SU-DHL-6 (cell line): ENCODE results near the gene OR8K5.
"Not testable (repeated sequence)": the region's sequence is repeated elsewhere in the genome, so short reads cannot be mapped to it uniquely, and the experiment has no call there.

ENCODE experiments used
- H2AFZ ChIP-seq: fragments of 200-600 bp; sonication (generic); 2 replicates; pipeline ENCODE4 v1.6.1; 2014; ENCODE audit warnings: low read depth, mild to moderate bottlenecking, moderate library complexity, mixed read lengths, antibody characterized with exemption, low read length; ENCODE audit not compliant: severe bottlenecking
- H3F3A ChIP-seq: fragments of 200-600 bp; shearing (Covaris generic); 2 replicates; pipeline ENCODE4 v1.6.0; 2016; ENCODE audit warnings: antibody characterized with exemption, mild to moderate bottlenecking; ENCODE audit not compliant: insufficient read depth
- H3K27ac ChIP-seq: fragments of 200-600 bp; sonication (generic); 2 replicates; pipeline ENCODE4 v1.5.1; 2016; ENCODE audit warnings: low read depth, mild to moderate bottlenecking, low read length, moderate library complexity, mixed read lengths
- H3K27me3 ChIP-seq: fragments of 200-600 bp; sonication (generic), shearing (Covaris generic); 2 replicates; pipeline ENCODE4 v1.6.0; 2014; ENCODE audit warnings: mild to moderate bottlenecking, low read length
- H3K36me3 ChIP-seq: fragments of 200-600 bp; sonication (generic); 2 replicates; pipeline ENCODE4 v1.6.1; 2014; ENCODE audit warnings: mild to moderate bottlenecking, low read length, mixed read lengths
- H3K4me2 ChIP-seq: fragments of 300-600, 200-600 bp; shearing (Covaris generic), sonication (generic); 2 replicates; pipeline ENCODE4 v1.6.0; 2014; ENCODE audit warnings: low read length, low read depth, mild to moderate bottlenecking; ENCODE audit not compliant: poor library complexity, severe bottlenecking
- H3K4me3 ChIP-seq: fragments of 200-600 bp; sonication (generic); 2 replicates; pipeline ENCODE4 v1.5.1; 2014; ENCODE audit warnings: antibody characterized with exemption, low read length, mild to moderate bottlenecking, mixed read lengths; ENCODE audit not compliant: insufficient read depth, poor library complexity, severe bottlenecking
- H3K79me2 ChIP-seq: fragments of 200-600 bp; sonication (generic); 2 replicates; pipeline ENCODE4 v1.6.1; 2014; ENCODE audit warnings: mild to moderate bottlenecking, low read length, moderate library complexity; ENCODE audit not compliant: insufficient read depth
- H3K9ac ChIP-seq: fragments of 200-600 bp; sonication (generic); 2 replicates; pipeline ENCODE4 v1.7.0; 2014; ENCODE audit warnings: mild to moderate bottlenecking, low read length
- H3K9me2 ChIP-seq: fragments of 200-600 bp; sonication (generic); replicated peaks from 2 replicates; pipeline ENCODE4 v1.6.1; 2014; ENCODE audit warnings: low read length; ENCODE audit not compliant: insufficient read depth
- H3K9me3 ChIP-seq: fragments of 200-600 bp; sonication (generic); 2 replicates; pipeline ENCODE4 v1.6.1; 2014; ENCODE audit warnings: low read length, mixed read lengths; ENCODE audit not compliant: insufficient read depth
- H4K20me1 ChIP-seq: fragments of 200-600 bp; sonication (generic); 2 replicates; pipeline ENCODE4 v1.6.1; 2014; ENCODE audit warnings: low read depth, mild to moderate bottlenecking, antibody characterized with exemption, low read length, moderate library complexity, mixed read lengths
- EZH2phosphoT487 ChIP-seq: fragments of 200-600 bp; sonication (generic), shearing (Covaris generic); conservative IDR thresholded peaks from 2 replicates; pipeline ENCODE4 v1.6.1; 2018; ENCODE audit warnings: mild to moderate bottlenecking, antibody characterized with exemption, low read length, moderate library complexity, mixed read lengths
- TF ChIP-seq, protein P1 (sequence below): fragments of 200-600 bp; sonication (generic); IDR thresholded peaks from one replicate; pipeline ENCODE4 v1.5.1; 2017; ENCODE audit warnings: antibody characterized with exemption, mild to moderate bottlenecking, low read length, moderate library complexity; ENCODE audit not compliant: insufficient read depth, poor library complexity, severe bottlenecking

Gene OR8K5

DNA sequence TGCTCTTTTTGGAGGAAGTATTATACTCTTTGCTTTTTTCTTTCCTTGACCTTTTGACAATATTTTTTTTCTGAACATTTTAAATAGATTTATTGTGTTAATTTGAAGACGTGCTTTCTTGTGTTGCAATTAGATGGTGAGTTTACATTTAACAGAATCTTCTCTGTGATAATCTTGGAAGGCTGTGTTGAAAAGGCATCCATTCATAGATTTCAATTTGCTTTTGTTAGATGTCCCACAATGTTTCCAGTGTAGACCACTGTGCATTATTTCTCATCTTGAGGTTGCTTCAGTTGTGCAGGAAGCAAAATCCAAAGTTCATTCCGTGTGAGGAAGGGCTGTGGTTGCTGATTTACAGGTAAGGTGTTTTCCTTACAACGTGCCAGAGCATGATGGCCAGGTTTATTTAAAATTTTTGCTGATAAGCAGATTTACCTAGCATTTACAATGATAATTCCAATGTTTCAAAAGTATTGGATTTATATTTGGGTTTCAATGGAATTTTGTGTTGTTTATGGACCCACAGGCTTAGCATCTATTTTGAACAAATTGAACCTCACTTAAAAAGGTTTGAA is 12.2 kb upstream of the OR8K5 start:
- TF ChIP-seq, protein P1, sequence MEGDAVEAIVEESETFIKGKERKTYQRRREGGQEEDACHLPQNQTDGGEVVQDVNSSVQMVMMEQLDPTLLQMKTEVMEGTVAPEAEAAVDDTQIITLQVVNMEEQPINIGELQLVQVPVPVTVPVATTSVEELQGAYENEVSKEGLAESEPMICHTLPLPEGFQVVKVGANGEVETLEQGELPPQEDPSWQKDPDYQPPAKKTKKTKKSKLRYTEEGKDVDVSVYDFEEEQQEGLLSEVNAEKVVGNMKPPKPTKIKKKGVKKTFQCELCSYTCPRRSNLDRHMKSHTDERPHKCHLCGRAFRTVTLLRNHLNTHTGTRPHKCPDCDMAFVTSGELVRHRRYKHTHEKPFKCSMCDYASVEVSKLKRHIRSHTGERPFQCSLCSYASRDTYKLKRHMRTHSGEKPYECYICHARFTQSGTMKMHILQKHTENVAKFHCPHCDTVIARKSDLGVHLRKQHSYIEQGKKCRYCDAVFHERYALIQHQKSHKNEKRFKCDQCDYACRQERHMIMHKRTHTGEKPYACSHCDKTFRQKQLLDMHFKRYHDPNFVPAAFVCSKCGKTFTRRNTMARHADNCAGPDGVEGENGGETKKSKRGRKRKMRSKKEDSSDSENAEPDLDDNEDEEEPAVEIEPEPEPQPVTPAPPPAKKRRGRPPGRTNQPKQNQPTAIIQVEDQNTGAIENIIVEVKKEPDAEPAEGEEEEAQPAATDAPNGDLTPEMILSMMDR = no peak
- no peak for TF ChIP-seq EZH2phosphoT487
- no peaks in the 10 kb centered on the region for H3K36me3 ChIP-seq
- H3K27ac ChIP-seq = no peak overlapping the region
- no peaks in the 10 kb centered on the region for H3K79me2 ChIP-seq
- no peaks in the 10 kb centered on the region for H3K9me2 ChIP-seq
- no peak overlapping the region for H3K4me2 ChIP-seq
- H3F3A ChIP-seq = no peaks in the 10 kb centered on the region
- H3K27me3 ChIP-seq = no peaks in the 10 kb centered on the region
- no peak overlapping the region for H3K9ac ChIP-seq
- no peak overlapping the region for H2AFZ ChIP-seq
- no peak overlapping the region for H3K4me3 ChIP-seq
- H3K9me3 ChIP-seq = no peaks in the 10 kb centered on the region
- H4K20me1 ChIP-seq = no peaks in the 10 kb centered on the region

DNA sequence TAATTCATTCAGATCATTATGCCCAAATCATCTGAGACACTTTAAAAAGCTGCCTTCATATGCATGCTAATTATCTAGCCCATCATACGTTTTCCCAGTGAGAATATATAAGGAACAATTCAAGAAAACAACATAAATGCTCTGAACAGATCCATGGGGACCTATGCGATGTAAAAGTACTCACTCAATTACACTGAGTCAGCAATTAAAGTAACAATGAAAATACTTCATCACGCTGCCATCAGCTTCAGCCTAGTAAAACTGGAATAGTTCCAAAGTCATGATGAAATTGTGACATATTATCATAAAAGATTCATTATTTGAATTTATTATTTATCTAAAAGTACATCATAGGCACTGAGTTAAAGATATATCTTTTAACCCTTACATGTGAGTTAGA is 3.7 kb upstream of the OR8K5 start:
- Histone ChIP-seq H3K79me2 (no peaks in the 10 kb centered on the region), H3K4me2 (no peak overlapping the region), H3K36me3 (no peaks in the 10 kb centered on the region), H3K9me3 (no peaks in the 10 kb centered on the region), H4K20me1 (no peaks in the 10 kb centered on the region), H3K9ac (no peak overlapping the region), H3K27me3 (no peaks in the 10 kb centered on the region), H3K4me3 (no peak overlapping the region), H2AFZ (no peak overlapping the region), H3K9me2 (no peaks in the 10 kb centered on the region), H3F3A (no peaks in the 10 kb centered on the region), H3K27ac (no peak overlapping the region)
- TF ChIP-seq, protein P1 = no peak

GRCh38 chr11:56152333-56152732 is 7.8 kb downstream of the OR8K5 start:
- Histone ChIP-seq H3K4me2 (no peak overlapping the region), H3K4me3 (no peak overlapping the region), H3F3A (no peaks in the 10 kb centered on the region), H3K79me2 (no peaks in the 10 kb centered on the region), H3K9ac (no peak overlapping the region), H3K27me3 (no peaks in the 10 kb centered on the region), H3K27ac (no peak overlapping the region), H2AFZ (no peak overlapping the region), H3K9me2 (no peaks in the 10 kb centered on the region), H4K20me1 (no peaks in the 10 kb centered on the region), H3K36me3 (no peaks in the 10 kb centered on the region), H3K9me3 (no peaks in the 10 kb centered on the region)
- TF ChIP-seq EZH2phosphoT487 = no peak
- TF ChIP-seq, protein P1 = no peak

DNA sequence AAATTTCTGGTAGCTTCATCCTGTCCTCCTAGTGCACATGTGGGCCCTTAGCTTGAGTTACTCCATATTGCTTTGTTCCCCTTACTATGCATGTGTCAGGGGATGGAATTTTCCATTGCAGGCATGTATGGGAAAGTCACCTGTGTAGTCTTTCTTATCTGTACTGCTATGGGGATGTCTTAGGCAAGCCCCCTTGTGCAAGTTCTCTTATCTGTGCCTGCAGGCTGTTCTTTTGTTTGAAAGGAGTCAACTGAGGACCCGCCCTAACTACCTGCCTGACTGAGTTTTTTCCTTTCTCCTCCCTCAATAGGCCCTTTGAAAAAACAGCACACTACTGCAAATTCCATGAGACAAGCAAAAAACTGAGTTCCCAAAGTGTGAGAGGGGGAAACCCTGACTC is 8.7 kb downstream of the OR8K5 start:
- Histone ChIP-seq H3K27me3 (no peaks in the 10 kb centered on the region), H3K9me2 (no peaks in the 10 kb centered on the region), H3K4me3 (no peak overlapping the region), H3F3A (no peaks in the 10 kb centered on the region), H4K20me1 (no peaks in the 10 kb centered on the region), H3K9me3 (no peaks in the 10 kb centered on the region), H3K79me2 (no peaks in the 10 kb centered on the region), H3K27ac (no peak overlapping the region), H3K36me3 (no peaks in the 10 kb centered on the region), H3K4me2 (no peak overlapping the region), H2AFZ (no peak overlapping the region), H3K9ac (no peak overlapping the region)
- TF ChIP-seq, protein P1 = no peak
- TF ChIP-seq EZH2phosphoT487 = no peak

GRCh38 chr11:56143681-56144080 is 16.4 kb downstream of the OR8K5 start:
- H3K9me3 ChIP-seq, H3K9me2 ChIP-seq, H3K9ac ChIP-seq, H3F3A ChIP-seq, H3K36me3 ChIP-seq, H2AFZ ChIP-seq, H3K4me3 ChIP-seq, H3K27me3 ChIP-seq, H3K27ac ChIP-seq, H3K79me2 ChIP-seq, H3K4me2 ChIP-seq, H4K20me1 ChIP-seq: not testable (repeated sequence)
